NOMO-1 treated with dmso at 0.1 percent for 144 hours (cell line): ENCODE results near the gene ITPR3.

Experiments
- DNase-seq: peaks from one replicate; lab custom pipeline; 2025; ENCODE audit not compliant: unreplicated experiment; lab: John Stamatoyannopoulos, UW

Gene ITPR3

DNA sequence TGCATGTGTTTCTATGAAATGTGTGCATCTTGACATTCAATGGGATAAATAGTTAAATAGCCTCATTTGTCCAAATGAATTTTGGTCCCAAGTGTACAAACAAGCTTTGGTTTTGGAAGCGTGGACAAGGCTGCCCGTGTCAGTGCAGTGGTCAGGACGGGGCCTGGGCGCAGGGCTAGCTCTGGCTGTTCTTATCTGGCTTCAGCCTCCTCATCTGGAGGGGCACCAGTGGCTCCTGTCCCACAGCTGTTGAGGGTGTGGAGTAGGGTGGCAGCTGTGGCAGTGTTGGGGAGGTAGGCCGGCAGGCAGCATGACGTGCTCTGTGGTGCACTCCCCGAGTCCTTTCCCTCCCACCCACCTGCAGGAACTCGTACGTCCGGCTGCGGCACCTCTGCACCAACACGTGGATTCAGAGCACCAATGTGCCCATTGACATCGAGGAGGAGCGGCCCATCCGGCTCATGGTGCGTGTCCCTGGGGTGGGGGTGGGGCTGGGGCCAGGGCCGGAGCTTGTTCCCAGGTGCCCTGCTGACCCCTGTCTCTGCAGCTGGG is 43.5 kb downstream of the ITPR3 start:
- no peak for DNase-seq

DNA sequence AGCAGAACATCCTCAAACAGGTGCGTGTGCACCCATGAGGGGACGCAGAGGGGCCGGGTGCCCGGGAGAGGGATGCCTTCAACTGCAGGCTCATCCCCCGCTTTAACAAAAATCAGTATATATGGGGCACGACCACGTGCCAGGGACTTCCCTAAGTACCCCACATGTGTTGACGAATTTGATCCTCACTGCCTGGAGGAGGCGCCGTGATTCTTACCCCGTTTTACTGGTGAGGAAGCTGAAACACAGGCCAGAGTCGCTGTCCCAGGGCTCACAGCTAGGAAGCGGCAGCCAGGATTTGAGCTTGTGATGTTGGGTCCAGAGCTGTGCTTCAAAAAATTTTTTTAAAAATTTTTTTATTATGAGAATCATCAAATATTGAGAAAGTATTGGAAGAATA is 44.8 kb downstream of the ITPR3 start:
- DNase-seq: no peak

DNA sequence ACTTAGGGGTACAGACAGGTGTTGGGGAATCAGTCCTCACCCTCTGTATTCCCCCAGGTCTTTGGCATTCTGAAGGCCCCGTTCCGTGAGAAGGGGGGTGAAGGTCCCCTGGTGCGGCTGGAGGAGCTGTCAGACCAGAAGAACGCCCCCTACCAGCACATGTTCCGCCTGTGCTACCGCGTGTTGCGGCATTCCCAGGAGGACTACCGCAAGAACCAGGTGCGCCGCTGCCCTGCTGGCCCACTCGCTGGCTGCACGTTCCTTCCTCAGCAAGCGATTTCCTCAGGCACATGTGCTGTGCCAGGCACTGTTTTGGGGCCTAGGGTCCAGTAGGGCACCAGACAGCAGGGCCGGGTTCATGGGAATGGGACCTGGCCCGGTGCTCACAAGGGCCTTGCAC is 46.0 kb downstream of the ITPR3 start:
- no peak for DNase-seq

DNA sequence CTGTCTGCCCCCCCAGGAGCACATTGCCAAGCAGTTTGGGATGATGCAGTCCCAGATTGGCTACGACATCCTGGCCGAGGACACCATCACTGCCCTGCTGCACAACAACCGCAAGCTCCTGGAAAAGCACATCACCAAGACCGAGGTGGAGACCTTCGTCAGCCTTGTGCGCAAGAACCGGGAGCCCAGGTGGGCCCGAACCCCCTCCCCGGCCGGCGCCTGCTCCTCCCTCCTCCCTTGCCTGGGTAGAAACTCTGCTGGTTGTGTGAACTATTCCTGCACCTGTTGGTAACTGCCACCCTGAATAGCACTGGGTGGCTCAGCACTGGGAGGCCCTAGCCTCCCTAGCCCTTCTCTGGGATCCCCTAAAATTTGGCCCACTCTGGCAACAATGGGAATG is 46.7 kb downstream of the ITPR3 start:
- DNase-seq: no peak

DNA sequence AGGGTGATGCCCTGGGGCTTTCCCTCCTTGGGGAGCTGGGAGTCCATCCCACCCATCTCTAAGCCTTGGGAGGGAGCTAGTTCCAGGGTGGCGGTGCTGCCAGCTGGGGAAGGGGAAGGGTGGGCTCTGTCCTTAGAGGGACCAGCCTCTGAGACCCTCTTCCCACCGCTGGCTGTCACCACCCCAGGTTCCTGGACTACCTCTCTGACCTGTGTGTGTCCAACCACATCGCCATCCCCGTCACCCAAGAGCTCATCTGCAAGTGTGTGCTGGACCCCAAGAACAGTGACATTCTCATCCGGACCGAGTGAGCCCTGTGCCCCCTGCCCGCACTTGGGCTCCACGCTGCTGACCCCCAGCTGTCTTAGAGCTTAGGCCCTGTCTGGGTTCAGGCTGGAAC is 47.2 kb downstream of the ITPR3 start:
- no peak for DNase-seq

DNA sequence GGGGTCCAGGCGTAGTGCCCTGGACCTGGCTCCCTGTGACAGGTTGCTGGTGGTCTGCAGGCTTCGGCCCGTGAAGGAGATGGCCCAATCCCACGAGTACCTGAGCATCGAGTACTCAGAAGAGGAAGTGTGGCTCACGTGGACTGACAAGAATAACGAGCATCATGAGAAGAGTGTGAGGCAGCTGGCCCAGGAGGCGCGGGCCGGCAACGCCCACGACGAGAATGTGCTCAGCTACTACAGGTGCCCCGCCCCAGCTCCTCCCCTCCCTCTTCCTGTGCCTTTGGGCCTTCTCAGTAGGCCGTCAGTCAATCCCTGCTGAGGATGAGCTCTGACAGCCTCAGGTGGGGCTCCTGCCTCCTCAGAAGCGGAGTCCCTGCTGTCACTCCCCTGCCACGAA is 47.8 kb downstream of the ITPR3 start:
- DNase-seq: no peak

DNA sequence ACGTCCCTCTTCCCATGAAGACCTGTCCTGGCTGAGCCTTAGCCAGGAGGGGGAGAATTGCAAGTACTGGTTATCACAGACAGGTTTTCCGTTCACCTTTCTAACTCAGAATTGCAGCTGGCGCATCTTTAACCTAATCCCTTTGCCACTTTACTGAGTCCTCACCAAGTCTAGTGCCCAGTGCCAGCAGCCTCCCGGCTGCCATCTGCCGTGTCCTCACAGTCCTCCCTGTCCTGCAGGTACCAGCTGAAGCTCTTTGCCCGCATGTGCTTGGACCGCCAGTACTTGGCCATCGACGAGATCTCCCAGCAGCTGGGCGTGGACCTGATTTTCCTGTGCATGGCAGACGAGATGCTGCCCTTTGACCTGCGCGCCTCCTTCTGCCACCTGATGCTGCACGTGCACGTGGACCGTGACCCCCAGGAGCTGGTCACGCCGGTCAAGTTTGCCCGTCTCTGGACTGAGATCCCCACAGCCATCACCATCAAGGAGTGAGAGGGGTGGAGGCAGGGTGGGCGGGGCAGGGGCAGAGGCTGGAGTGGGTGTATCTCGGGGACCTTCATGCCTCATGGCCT is 49.1 kb downstream of the ITPR3 start:
- DNase-seq: no peak

DNA sequence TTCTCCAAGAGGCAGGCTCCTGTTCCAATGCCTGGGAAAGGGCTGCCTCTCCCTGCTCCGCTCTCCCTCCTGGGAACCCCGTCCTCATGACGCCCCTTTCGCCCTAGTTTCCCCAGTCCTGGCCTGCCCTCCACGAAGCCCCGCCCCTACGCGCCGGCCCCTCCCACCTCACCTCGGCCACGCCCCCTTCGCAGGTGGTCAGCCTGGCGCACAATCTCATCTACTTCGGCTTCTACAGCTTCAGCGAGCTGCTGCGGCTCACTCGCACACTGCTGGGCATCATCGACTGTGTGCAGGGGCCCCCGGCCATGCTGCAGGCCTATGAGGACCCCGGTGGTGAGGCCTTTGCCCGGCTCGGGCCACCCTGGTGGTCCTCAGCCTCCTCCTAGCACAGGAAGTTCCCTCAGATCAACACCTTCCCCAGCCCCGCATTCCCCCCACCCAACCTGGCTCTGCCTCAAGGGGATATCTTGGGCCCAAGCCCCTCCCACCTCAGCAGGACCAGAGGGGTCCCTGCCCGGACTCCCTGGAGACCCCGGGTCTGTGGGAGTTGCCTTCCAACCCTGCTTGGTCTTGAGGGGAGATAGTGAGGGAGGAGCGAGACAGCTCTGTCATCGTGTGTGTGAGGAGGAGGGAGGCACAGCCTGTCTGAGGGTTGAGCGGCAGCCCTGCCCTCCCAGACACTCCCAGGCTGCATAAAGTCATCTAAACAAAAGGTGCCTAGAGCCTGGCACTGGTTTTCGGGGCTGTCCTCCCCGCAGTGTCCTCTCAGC is 50.0 kb downstream of the ITPR3 start:
- DNase-seq: no peak

DNA sequence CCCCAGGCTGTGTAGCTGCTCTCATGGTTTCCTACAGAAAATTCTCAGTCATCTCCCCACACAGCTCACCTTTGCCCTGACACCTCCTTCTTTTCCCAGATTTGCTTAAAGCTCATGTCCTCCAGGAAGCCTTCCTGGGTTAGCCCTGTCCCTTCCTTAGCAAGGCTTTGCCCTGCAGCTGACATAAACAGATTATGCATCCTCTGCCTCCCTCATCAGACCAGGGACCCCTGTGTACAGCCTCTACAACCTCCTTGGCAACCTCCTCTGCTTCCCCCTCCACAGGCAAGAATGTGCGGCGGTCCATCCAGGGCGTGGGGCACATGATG is 50.6 kb downstream of the ITPR3 start:
- DNase-seq: no peak

DNA sequence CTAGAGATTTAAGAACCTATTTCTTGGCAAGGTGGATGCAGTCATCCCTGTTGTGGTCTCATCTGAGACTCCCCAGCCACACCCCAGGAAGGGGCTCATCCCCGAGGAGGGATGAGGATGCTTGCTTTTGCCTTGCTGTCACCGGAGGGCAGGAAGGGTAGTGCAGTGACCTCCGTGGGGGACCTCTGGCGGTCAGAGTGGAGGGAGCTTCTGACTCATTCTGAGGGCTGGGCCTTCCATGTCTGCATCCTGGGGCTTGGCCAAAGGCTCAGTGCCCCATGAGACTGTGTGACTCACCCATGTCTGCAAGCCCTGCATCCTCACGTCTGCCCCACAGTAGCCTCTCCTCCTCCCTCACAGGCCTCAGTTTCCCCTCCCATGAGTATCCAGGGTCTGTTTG is 51.7 kb downstream of the ITPR3 start:
- no peak for DNase-seq

DNA sequence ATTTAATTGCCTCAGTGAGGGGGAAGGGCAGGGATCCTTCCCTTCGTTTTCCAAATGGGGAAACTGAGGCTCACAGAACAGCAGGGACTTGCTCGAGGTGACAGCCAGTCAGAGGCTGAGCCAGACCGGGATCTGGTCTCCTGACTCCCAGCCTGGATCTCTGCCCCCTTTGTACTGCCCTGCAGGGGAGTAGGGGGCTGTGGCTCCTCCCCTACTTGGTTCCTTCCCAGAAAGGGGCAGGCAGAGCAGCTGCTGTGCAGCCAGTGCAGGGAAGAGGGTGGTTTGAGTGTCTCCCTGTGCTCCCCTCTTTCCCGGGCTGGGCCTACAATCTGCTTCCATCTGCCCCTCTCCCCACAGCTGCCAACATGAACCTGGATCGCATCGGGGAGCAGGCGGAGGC is 52.7 kb downstream of the ITPR3 start:
- DNase-seq: no peak

DNA sequence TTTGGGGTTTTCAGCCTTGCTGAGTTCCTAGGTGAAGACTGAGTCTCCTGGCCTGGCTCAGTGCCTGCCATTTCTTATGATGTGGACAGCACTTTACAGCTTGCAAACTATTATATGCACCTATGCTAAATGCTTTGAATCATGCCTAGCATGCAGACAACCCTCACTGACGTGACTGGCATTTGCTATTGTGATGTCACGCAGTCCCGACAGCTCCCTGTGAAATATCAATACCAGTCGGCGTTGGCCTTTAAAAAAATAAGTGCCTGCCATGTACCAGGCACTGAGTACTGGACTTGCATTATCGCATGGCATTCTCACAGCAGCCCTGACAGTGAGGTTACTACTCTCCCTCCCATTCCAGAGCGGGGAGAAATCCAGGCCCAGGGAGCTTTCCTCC is 54.8 kb downstream of the ITPR3 start:
- DNase-seq: no peak

DNA sequence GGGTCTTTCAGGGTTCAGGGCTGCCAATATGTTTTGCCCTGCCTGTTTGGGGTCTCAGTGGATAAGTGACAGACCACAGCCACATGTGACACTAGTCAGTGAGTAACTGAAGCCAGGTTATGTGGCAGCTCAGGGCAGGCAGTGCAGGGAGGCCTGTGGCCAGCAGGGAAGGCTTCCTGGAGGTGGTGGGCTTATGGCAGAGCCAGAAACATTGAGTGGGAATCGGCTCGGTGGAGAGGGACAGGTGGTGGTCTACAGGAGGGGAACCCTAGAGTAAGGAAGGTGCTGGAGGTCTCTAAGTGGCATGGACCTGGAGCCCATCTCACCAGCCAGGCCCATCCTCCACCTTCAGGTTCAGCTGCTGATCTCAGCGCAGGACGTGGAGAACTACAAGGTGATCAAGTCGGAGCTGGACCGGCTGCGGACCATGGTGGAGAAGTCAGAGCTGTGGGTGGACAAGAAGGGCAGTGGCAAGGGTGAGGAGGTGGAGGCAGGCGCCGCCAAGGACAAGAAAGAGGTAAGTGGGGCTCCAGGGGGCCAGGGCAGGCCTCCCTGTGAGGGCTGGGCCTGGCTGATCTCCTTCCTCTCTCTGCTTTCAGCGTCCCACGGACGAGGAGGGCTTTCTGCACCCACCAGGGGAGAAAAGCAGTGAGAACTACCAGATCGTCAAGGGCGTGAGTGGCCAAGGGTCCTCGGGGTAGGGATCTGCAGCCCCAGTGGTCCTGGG is 55.5 kb downstream of the ITPR3 start:
- no peak for DNase-seq

DNA sequence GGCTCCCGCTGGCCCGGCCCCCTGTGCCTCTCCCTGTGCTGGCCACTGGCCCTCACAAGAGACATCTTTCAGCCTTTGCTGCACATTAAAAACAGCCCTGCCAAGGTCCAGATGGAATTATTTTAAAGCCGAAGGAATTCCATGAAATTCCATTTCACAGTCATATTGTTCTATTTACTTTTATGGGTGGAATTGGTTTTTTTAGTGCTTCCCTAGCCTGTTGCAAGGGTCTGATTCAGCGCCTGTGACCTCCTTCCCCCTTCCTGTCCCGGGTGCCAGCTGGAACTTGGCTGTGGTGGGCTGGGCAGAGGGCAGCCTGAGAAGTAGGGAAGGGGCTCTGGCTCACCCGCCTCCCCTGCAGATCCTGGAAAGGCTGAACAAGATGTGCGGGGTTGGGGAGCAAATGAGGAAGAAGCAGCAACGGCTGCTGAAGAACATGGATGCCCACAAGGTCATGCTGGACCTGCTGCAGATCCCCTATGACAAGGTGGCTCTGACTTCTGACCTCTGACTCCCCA is 56.1 kb downstream of the ITPR3 start:
- no peak for DNase-seq

DNA sequence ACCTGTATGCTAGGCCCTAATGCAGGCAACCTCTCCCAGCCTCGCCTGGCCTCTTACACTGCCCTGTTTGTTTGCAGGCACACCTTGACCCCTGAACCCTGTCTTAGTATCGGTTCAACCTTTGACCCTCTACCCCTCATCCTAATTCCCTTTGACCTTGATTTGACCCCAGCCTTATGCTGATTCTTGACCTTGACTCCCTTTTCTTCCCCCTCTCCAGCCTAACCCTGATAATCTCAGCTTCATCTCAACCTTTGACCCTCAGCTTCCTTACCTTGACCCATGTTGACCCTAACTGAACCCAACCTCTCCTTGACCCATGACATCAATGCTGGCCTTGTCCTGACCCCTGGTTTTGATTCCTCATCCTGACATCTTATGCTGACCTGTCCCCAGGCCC is 56.6 kb downstream of the ITPR3 start:
- DNase-seq: no peak

DNA sequence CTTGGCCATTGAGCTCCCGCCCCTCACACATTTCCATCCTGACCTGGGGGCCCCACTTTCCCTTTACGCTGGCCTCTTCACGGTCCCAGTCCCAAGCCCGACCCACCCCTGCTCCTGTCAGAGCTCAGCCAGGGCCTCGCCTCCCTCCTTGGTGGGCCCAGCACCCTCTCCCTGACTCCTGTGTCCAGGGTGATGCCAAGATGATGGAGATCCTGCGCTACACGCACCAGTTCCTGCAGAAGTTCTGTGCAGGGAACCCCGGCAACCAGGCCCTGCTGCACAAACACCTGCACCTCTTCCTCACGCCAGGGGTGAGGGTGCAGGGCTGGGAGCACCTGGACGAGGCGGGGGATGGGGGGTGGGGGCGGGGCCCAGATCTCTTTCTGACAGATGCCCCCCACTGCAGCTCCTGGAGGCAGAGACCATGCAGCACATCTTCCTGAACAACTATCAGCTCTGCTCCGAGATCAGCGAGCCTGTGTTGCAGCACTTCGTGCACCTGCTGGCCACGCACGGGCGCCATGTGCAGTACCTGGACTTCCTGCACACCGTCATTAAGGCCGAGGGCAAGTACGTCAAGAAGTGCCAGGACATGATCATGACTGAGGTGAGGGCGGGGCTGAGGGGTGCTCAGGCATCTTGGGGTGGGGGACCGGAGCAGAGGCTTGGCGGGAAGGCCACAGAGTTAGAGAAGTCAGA is 57.3 kb downstream of the ITPR3 start:
- DNase-seq: no peak

DNA sequence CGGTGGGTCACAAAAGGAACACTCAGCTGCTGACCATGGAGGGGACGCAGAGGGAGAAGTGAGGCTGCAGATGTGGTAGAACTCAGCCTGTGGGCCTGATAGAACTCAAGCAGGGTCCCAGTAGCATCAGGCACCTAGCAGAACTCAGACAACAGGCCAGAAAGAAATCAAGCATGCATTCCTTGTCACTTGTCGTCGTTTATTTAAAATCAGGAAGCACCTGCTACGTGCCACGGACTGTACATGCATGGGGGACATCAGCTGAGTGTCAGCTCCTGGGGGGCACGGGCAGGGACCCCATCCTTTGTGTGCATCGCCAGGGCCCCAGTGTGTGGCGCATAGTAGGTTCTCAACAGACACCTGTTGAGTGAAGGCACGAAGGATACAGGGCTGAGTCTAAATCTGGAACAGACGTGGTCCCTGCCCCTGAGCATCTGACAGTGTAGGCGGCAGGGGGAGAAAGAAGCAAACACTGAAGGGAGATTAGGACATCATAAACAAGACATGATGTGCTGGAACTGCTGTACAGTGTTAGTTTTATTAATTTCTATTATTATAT is 57.9 kb downstream of the ITPR3 start:
- no peak for DNase-seq

DNA sequence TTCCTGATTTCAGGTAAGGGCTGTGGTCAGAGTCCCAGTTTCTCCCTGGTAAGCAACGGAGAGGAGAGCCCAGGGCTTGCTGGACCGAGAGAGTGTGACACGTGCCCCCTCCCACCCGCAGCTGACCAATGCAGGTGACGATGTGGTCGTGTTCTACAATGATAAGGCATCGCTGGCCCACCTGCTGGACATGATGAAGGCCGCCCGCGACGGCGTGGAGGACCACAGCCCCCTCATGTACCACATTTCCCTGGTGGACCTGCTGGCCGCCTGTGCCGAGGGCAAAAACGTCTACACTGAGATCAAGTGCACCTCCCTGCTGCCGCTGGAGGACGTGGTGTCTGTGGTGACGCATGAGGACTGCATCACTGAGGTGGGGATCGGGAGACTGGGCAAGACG is 58.6 kb downstream of the ITPR3 start:
- DNase-seq: no peak

DNA sequence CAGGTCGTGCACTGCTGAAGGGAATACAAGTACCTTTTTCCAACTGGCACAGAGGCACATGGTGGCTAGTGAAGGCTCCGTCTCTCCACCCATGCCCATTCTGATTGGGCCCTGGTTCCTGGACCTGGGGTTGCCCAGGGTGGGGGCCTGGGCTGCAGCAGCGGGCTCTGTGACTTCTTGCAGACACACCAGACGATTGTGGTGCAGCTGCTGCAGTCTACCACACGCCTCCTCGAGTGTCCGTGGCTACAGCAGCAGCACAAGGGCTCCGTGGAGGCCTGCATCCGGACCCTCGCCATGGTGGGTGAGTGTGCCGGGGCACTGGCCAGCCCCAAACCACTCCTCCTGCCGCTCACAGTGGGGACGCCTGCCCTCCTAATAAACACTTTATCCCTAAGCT is 61.2 kb downstream of the ITPR3 start:
- DNase-seq: no peak

DNA sequence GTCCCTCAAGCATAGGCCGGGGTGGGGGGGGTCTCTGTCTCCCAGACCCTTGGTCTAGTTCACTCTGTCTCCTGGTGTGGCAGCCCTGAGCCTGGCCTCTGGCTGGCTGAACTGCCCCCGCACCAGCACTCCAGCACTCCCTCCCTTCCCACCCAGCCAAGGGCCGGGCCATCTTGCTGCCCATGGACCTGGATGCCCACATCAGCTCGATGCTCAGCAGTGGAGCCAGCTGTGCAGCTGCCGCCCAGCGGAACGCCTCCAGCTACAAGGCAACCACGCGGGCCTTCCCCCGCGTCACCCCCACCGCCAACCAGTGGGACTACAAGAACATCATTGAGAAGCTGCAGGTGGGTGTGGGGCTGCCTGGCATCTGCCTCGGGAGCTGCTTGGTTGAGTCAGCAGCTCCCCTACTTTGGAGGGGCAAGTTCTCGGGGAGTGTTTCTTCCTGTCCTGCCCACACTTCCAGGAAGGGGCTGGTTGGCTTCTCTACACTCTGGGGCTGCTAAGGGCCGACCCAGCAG is 62.0 kb downstream of the ITPR3 start:
- no peak for DNase-seq
